Liver (tissue), 9 donors: Measurements from ENCODE around the gene PDE6B. TPM values are rescaled to one million over a fixed set of nuclear protein-coding genes. Genes with fewer than 3 reads are reported as not detected.

Experiments used
- DNase-seq: peaks from one replicate; pipeline ENCODE4 v3.0.0-alpha.2; 2017; ENCODE audit warnings: low spot score
- H3K27ac ChIP-seq, 2 donors: one replicate each; pipeline ENCODE4 v1.7.0; 2013; ENCODE audit warnings: inconsistent platforms in 2 of 2, low read length in 2 of 2, control low read depth in 1 of 2, low read depth in 1 of 2, mild to moderate bottlenecking in 1 of 2
- H3K27me3 ChIP-seq, 4 donors: one replicate each; pipeline versions ENCODE4 v1.6.1 to v1.7.0; 2013; ENCODE audit warnings: low read length in 3 of 4, inconsistent platforms in 1 of 4, mild to moderate bottlenecking in 1 of 4, moderate library complexity in 1 of 4; ENCODE audit not compliant: control insufficient read depth in 4 of 4, insufficient read depth in 4 of 4
- H3K36me3 ChIP-seq, 4 donors: one replicate each; pipeline versions ENCODE4 v1.6.1 to v1.7.0; 2013; ENCODE audit warnings: low read length in 3 of 4, mild to moderate bottlenecking in 3 of 4, low read depth in 1 of 4, moderate library complexity in 1 of 4; ENCODE audit not compliant: control insufficient read depth in 4 of 4, insufficient read depth in 3 of 4
- H3K4me1 ChIP-seq, 4 donors: one replicate each; pipeline versions ENCODE4 v1.6.1 to v1.7.0; 2013; ENCODE audit warnings: low read length in 3 of 4, mild to moderate bottlenecking in 3 of 4, moderate library complexity in 1 of 4; ENCODE audit not compliant: control insufficient read depth in 4 of 4, insufficient read depth in 4 of 4
- H3K4me3 ChIP-seq, 3 donors: one replicate each; pipeline versions ENCODE4 v1.6.1 to v1.7.0; 2013; ENCODE audit warnings: low read length in 3 of 3, control low read depth in 1 of 3, low read depth in 1 of 3, mild to moderate bottlenecking in 1 of 3
- H3K9ac ChIP-seq, 2 donors: one replicate each; pipeline ENCODE4 v1.7.0; 2013; ENCODE audit warnings: low read length in 2 of 2, mild to moderate bottlenecking in 2 of 2, moderate library complexity in 2 of 2, control low read depth in 1 of 2, low read depth in 1 of 2
- H3K9me3 ChIP-seq, 4 donors: one replicate each; pipeline versions ENCODE4 v1.6.1 to v1.7.0; 2013; ENCODE audit warnings: low read length in 3 of 4; ENCODE audit not compliant: control insufficient read depth in 4 of 4
- EGR1 ChIP-seq, 2 donors: IDR thresholded peaks; 2 replicates each; pipeline ENCODE4 v1.6.1; 2016 to 2018; ENCODE audit warnings: antibody characterized with exemption in 2 of 2, low read depth in 2 of 2
- FOXA1 ChIP-seq: IDR thresholded peaks from 2 replicates; pipeline ENCODE4 v1.6.1; 2016; ENCODE audit warnings: antibody characterized with exemption
- FOXA2 ChIP-seq: IDR thresholded peaks from 2 replicates; pipeline ENCODE4 v1.6.1; 2016; ENCODE audit warnings: antibody characterized with exemption
- GABPA ChIP-seq, 2 donors: IDR thresholded peaks in 1 of 2; conservative IDR thresholded peaks in 1 of 2; 2 replicates each; pipeline ENCODE4 v1.6.1; 2016; ENCODE audit warnings: antibody characterized with exemption in 2 of 2, mild to moderate bottlenecking in 1 of 2, moderate library complexity in 1 of 2
- HNF4A ChIP-seq, 2 donors: conservative IDR thresholded peaks; 2 replicates each; pipeline ENCODE4 v1.6.1; 2016; ENCODE audit warnings: antibody characterized with exemption in 2 of 2, mild to moderate bottlenecking in 2 of 2
- HNF4G ChIP-seq: IDR thresholded peaks from 2 replicates; pipeline ENCODE4 v1.6.1; 2016; ENCODE audit warnings: antibody characterized with exemption
- JUND ChIP-seq, 2 donors: IDR thresholded peaks; 2 replicates each; pipeline ENCODE4 v1.6.1; 2016; ENCODE audit warnings: antibody characterized with exemption in 2 of 2
- NR2F2 ChIP-seq: IDR thresholded peaks from 2 replicates; pipeline ENCODE4 v1.6.1; 2016; ENCODE audit warnings: antibody characterized with exemption
- RAD21 ChIP-seq, 2 donors: IDR thresholded peaks; 2 replicates each; pipeline ENCODE4 v1.6.1; 2016; ENCODE audit warnings: antibody characterized with exemption in 2 of 2, mild to moderate bottlenecking in 2 of 2
- RXRA ChIP-seq, 2 donors: IDR thresholded peaks; 2 replicates each; pipeline ENCODE4 v1.6.1; 2017 to 2018; ENCODE audit warnings: antibody characterized with exemption in 2 of 2, mild to moderate bottlenecking in 1 of 2
- SP1 ChIP-seq: IDR thresholded peaks from 2 replicates; pipeline ENCODE4 v1.6.1; 2018; ENCODE audit warnings: antibody characterized with exemption, mild to moderate bottlenecking
- TAF1 ChIP-seq: conservative IDR thresholded peaks from 2 replicates; pipeline ENCODE4 v1.6.1; 2016; ENCODE audit warnings: antibody characterized with exemption, mild to moderate bottlenecking
- YY1 ChIP-seq: IDR thresholded peaks from 2 replicates; pipeline ENCODE4 v1.6.1; 2016; ENCODE audit warnings: antibody characterized with exemption, mild to moderate bottlenecking
- WGBS: extraction: QIAGEN DNeasy Blood & Tissue Kit; methylation state at CpG from one replicate; pipeline ENCODE4 v1.1.7; 2013; 5-methylcytosine and 5-hydroxymethylcytosine counted together
- polyA plus RNA-seq, 2 donors: library from polyadenylated mRNA; stranded (reverse) in 1 of 2; unstranded in 1 of 2; fragments of 200-250 nt in 1 of 2; fragments of >200 nt in 1 of 2; fragmentation: Nextera tagmentation in 1 of 2; extraction: Ambion mirVana in 1 of 2; gene quantifications; one replicate each; pipeline versions ENCODE4 v1.2.1 to v1.2.3, GENCODE V29; 2013 to 2015
- total RNA-seq, 2 donors: library from RNA; depleted of rRNA; stranded (reverse); fragments of >200 nt; gene quantifications; one replicate each; pipeline ENCODE4 v1.2.3, GENCODE V29; 2014
- TF ChIP-seq, protein P1 (sequence below): IDR thresholded peaks from 2 replicates; pipeline ENCODE4 v1.6.1; 2016; ENCODE audit warnings: antibody characterized with exemption
- TF ChIP-seq, protein P2 (sequence below): IDR thresholded peaks from 2 replicates; pipeline ENCODE4 v1.6.1; 2016; ENCODE audit warnings: antibody characterized with exemption
- TF ChIP-seq, protein P3 (sequence below): fragments of 150-350 bp; IDR thresholded peaks from 2 replicates; pipeline ENCODE4 v1.5.1; 2017; ENCODE audit warnings: improper control_type of control experiment, low read depth, low read length; ENCODE audit not compliant: missing input control
- TF ChIP-seq, protein P4 (sequence below): IDR thresholded peaks from 2 replicates; pipeline ENCODE4 v1.6.1; 2016; ENCODE audit warnings: antibody characterized with exemption, mild to moderate bottlenecking
- TF ChIP-seq, protein P5 (sequence below): IDR thresholded peaks from 2 replicates; pipeline ENCODE4 v1.6.1; 2016; ENCODE audit warnings: antibody characterized with exemption
- donor health status: healthy.
- donor health status: healthy.
- donor health status: healthy.
- donor health status: healthy.
- donor health status: healthy.

Gene PDE6B
- total and polyA plus RNA-seq, 4 donors: 0.28 to 7.3 (median 0.49) TPM

DNA sequence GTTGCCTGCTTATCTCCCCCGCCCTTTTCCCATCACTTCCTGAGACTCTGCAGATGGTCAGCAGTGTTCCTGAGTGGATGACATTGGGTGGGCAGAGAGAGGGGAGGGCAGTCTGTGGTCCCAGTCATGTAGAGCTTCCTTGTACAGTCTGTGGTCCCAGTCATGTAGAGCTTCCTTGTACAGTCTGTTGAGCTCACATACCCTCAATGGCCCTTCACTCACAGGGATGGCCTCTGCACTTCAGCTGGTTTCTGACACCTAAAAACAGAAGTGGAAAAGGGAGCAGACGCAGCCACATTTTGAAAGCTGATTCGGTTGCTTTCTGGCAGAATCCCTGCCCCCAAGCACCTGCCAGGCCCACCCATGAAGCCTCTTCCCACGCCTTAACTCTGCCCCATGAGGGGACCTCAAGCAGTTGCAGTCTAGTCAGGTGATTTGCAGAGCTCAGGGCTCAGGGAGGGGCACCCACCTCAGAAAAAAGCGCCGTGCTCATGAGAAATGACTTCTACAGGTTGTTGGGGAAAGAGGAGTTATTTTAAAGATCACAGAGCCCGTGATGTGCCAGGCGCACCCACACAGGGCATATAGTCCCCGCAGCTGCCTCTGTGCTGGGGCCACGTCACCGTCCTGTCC, 45.7 kb upstream of the PDE6B start (continued):
- TF ChIP-seq TAF1: no peak
- TF ChIP-seq RXRA (IDR thresholded peaks at IDR 0.05): no peak
- no peak for TF ChIP-seq FOXA1

DNA sequence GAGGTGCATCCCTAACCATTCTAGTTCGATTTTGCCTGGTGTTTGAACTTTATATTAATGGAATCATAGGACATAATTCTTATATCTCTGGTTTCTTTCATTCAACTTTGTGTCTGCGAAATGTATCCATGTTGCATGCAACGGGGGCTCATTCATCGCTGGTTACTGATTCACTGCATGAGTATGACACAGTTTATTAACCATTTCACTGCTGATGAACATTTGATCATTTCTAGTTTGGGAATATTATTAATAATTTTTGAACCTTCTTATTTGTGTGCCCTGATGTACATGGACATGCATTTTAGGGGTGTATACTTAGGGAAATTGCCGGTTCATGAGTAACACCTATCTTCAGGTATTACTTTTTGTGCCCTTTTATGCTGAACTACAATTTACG, 44.2 kb upstream of the PDE6B start:
- Histone ChIP-seq H3K9me3 (peaks cover 0 to 18% (median 2%) of the 10 kb centered on the region in 4 donors), H3K36me3 (no peaks in the 10 kb centered on the region), H3K27me3 (peaks cover 0 to 13% (median under 1%) of the 10 kb centered on the region in 4 donors), H3K4me3 (no peak overlapping the region), H3K9ac (no peak overlapping the region), H3K27ac (no peak overlapping the region), H3K4me1 (peaks cover 0 to 4% (median 2%) of the 10 kb centered on the region in 4 donors)
- TF ChIP-seq NR2F2 (no peak), SP1 (no peak), HNF4G (no peak), JUND (IDR thresholded peaks at IDR 0.05) (no peak), TAF1 (no peak), RXRA (IDR thresholded peaks at IDR 0.05) (no peak), FOXA2 (no peak), HNF4A (conservative IDR thresholded peaks at IDR 0.05) (no peak), FOXA1 (no peak), GABPA (IDR thresholded peaks at IDR 0.05 in 1 of 2, conservative IDR thresholded peaks at IDR 0.05 in 1 of 2) (no peak), RAD21 (IDR thresholded peaks at IDR 0.05) (no peak)
- TF ChIP-seq, protein P1, sequence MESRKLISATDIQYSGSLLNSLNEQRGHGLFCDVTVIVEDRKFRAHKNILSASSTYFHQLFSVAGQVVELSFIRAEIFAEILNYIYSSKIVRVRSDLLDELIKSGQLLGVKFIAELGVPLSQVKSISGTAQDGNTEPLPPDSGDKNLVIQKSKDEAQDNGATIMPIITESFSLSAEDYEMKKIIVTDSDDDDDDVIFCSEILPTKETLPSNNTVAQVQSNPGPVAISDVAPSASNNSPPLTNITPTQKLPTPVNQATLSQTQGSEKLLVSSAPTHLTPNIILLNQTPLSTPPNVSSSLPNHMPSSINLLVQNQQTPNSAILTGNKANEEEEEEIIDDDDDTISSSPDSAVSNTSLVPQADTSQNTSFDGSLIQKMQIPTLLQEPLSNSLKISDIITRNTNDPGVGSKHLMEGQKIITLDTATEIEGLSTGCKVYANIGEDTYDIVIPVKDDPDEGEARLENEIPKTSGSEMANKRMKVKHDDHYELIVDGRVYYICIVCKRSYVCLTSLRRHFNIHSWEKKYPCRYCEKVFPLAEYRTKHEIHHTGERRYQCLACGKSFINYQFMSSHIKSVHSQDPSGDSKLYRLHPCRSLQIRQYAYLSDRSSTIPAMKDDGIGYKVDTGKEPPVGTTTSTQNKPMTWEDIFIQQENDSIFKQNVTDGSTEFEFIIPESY: no peak
- TF ChIP-seq, protein P2, sequence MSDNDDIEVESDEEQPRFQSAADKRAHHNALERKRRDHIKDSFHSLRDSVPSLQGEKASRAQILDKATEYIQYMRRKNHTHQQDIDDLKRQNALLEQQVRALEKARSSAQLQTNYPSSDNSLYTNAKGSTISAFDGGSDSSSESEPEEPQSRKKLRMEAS: no peak
- WGBS: 53% methylated on average over 6 of the region's 6 CpGs
- DNase-seq: no peak

DNA sequence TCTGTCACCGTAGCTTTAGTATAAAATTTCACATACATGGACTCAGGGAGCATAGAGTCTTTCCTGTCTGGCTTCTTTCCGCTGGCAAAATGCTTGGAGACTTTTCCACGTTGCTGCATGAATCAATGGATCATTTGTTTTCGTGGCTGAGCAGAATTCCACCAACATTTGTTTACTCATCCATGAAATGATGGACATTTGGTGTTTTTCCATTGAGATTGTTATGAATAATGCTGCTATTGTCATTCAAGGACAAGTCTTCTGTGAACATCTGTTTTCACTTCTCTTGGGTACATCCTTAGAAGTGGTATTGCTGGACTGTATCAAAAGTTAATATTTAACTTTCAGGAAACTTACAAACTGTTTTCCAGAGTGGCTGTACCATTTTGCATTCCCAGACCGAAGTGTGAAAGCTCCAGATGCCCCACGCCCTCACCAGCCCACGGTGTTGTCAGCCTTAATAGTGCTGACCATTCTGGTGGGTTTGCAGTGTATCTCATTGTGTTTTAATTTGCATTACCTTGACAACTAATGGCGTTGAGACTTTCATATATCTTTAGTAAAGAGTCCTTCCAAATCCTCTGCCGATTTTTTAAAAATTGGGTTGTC, 43.5 kb upstream of the PDE6B start:
- H3K36me3 ChIP-seq: no peaks in the 10 kb centered on the region
- H3K9ac ChIP-seq: no peak overlapping the region
- no peak overlapping the region for H3K27ac ChIP-seq
- peaks cover 0 to 4% (median 2%) of the 10 kb centered on the region in 4 donors for H3K4me1 ChIP-seq
- WGBS: 71% methylated on average over 9 of the region's 9 CpGs
- peaks cover 0 to 13% (median under 1%) of the 10 kb centered on the region in 4 donors for H3K27me3 ChIP-seq
- H3K9me3 ChIP-seq: peaks cover 0 to 18% (median 2%) of the 10 kb centered on the region in 4 donors
- no peak for DNase-seq
- no peak overlapping the region for H3K4me3 ChIP-seq
- TF ChIP-seq, protein P3, sequence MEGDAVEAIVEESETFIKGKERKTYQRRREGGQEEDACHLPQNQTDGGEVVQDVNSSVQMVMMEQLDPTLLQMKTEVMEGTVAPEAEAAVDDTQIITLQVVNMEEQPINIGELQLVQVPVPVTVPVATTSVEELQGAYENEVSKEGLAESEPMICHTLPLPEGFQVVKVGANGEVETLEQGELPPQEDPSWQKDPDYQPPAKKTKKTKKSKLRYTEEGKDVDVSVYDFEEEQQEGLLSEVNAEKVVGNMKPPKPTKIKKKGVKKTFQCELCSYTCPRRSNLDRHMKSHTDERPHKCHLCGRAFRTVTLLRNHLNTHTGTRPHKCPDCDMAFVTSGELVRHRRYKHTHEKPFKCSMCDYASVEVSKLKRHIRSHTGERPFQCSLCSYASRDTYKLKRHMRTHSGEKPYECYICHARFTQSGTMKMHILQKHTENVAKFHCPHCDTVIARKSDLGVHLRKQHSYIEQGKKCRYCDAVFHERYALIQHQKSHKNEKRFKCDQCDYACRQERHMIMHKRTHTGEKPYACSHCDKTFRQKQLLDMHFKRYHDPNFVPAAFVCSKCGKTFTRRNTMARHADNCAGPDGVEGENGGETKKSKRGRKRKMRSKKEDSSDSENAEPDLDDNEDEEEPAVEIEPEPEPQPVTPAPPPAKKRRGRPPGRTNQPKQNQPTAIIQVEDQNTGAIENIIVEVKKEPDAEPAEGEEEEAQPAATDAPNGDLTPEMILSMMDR: no peak
- TF ChIP-seq GABPA (IDR thresholded peaks at IDR 0.05 in 1 of 2, conservative IDR thresholded peaks at IDR 0.05 in 1 of 2) (no peak), EGR1 (IDR thresholded peaks at IDR 0.05; ENCODE audit: low read depth in 2 of 2) (no peak), HNF4A (conservative IDR thresholded peaks at IDR 0.05) (no peak), YY1 (no peak), RXRA (IDR thresholded peaks at IDR 0.05) (no peak), NR2F2 (no peak), HNF4G (no peak), RAD21 (IDR thresholded peaks at IDR 0.05) (no peak), SP1 (no peak), FOXA1 (no peak), FOXA2 (no peak), TAF1 (no peak)
- TF ChIP-seq, protein P1: no peak
- TF ChIP-seq, protein P4, sequence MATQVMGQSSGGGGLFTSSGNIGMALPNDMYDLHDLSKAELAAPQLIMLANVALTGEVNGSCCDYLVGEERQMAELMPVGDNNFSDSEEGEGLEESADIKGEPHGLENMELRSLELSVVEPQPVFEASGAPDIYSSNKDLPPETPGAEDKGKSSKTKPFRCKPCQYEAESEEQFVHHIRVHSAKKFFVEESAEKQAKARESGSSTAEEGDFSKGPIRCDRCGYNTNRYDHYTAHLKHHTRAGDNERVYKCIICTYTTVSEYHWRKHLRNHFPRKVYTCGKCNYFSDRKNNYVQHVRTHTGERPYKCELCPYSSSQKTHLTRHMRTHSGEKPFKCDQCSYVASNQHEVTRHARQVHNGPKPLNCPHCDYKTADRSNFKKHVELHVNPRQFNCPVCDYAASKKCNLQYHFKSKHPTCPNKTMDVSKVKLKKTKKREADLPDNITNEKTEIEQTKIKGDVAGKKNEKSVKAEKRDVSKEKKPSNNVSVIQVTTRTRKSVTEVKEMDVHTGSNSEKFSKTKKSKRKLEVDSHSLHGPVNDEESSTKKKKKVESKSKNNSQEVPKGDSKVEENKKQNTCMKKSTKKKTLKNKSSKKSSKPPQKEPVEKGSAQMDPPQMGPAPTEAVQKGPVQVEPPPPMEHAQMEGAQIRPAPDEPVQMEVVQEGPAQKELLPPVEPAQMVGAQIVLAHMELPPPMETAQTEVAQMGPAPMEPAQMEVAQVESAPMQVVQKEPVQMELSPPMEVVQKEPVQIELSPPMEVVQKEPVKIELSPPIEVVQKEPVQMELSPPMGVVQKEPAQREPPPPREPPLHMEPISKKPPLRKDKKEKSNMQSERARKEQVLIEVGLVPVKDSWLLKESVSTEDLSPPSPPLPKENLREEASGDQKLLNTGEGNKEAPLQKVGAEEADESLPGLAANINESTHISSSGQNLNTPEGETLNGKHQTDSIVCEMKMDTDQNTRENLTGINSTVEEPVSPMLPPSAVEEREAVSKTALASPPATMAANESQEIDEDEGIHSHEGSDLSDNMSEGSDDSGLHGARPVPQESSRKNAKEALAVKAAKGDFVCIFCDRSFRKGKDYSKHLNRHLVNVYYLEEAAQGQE: no peak
- TF ChIP-seq, protein P2: no peak
- TF ChIP-seq, protein P5, sequence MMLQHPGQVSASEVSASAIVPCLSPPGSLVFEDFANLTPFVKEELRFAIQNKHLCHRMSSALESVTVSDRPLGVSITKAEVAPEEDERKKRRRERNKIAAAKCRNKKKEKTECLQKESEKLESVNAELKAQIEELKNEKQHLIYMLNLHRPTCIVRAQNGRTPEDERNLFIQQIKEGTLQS: no peak
